Measurements from ENCODE around the gene GSK3A.
A peak's percentile ranks its signal among the peaks of the same experiment; 100 is the strongest.

GSK3A gene

GRCh38 chr19:42254850-42255765 is 12.7 kb upstream of the GSK3A start, which contains the start of gene ERF:
ERF (minus strand) TSS chr19:42255128; CDS start chr19:42254999, 129 bp downstream.
- no peak for TF ChIP-seq CTCF (IDR thresholded peaks at IDR 0.05; ENCODE audit: low read depth, low read length, missing control alignments)
- peak within 1 kb of the TSS; percentile 93 for H3K4me3 ChIP-seq (ENCODE audit: low read depth, low read length)
- no peaks in the 10 kb centered on the region for H3K27me3 ChIP-seq (replicated peaks)
- in situ Hi-C loops (cut with HindIII; ENCODE audit: low pct_ligation_motif_present, low sequenced_read_pairs) = no loop called here
- peak within 1 kb of the TSS; percentile 78 for H3K27ac ChIP-seq
- H3K36me3 ChIP-seq (replicated peaks) = peaks cover 3% of the 10 kb centered on the region
- DNase-seq = peak; percentile 88

DNA sequence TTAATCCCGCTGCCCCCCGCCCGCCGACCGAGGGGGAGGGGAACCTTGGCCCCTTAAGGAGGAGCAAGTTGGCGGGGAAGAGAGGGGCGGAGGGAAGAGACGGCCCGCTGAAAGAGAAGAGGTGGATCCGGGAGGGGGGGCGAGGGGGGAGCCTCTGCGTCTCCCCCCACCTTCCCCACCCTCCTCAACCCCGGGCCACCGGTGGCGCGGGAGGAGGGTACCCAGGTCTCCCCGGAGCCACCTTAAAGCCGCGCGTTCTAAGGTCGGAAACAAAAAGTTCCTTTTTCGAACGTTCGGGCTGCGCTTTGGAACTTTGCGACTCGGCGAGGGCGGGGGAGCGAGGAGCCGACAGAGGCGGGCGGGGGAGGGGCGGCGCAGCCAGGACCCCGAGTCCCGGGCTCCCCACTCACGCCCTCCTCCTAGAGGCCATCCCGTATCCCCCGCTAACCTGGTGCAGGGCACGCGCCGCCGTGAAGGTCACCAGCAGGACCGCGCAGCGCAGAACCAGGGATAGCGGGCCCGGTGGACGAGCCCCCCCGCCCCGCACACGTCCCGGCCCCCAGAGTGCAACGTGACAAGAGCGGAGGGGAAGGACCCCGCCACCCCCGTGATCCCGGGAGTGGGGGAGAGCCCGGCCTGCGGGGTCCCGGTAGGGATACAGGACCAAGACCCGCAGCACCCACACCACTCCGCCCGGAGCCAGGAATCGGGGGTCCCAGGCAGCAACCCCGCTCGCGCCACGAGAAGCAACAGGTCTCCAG is 11.9 kb upstream of the GSK3A start:
- H3K36me3 ChIP-seq (replicated peaks) = peaks cover 12% of the 10 kb centered on the region
- no peak for DNase-seq
- peak overlapping the region; percentile 78 for H3K27ac ChIP-seq
- no peaks in the 10 kb centered on the region for H3K27me3 ChIP-seq (replicated peaks)
- no peak for TF ChIP-seq CTCF (IDR thresholded peaks at IDR 0.05; ENCODE audit: low read depth, low read length, missing control alignments)
- H3K4me3 ChIP-seq (ENCODE audit: low read depth, low read length) = peak overlapping the region; percentile 93
- in situ Hi-C loops (cut with HindIII; ENCODE audit: low pct_ligation_motif_present, low sequenced_read_pairs) = no loop called here

GRCh38 chr19:42253245-42254088 is 11.1 kb upstream of the GSK3A start:
- H3K4me3 ChIP-seq (ENCODE audit: low read depth, low read length) = peak overlapping the region; percentile 93
- in situ Hi-C loops (cut with HindIII; ENCODE audit: low pct_ligation_motif_present, low sequenced_read_pairs) = no loop called here
- no peak for TF ChIP-seq CTCF (IDR thresholded peaks at IDR 0.05; ENCODE audit: low read depth, low read length, missing control alignments)
- peak overlapping the region; percentile 57 for H3K27ac ChIP-seq
- H3K36me3 ChIP-seq (replicated peaks) = peaks cover 20% of the 10 kb centered on the region
- H3K27me3 ChIP-seq (replicated peaks) = no peaks in the 10 kb centered on the region
- DNase-seq = no peak

DNA sequence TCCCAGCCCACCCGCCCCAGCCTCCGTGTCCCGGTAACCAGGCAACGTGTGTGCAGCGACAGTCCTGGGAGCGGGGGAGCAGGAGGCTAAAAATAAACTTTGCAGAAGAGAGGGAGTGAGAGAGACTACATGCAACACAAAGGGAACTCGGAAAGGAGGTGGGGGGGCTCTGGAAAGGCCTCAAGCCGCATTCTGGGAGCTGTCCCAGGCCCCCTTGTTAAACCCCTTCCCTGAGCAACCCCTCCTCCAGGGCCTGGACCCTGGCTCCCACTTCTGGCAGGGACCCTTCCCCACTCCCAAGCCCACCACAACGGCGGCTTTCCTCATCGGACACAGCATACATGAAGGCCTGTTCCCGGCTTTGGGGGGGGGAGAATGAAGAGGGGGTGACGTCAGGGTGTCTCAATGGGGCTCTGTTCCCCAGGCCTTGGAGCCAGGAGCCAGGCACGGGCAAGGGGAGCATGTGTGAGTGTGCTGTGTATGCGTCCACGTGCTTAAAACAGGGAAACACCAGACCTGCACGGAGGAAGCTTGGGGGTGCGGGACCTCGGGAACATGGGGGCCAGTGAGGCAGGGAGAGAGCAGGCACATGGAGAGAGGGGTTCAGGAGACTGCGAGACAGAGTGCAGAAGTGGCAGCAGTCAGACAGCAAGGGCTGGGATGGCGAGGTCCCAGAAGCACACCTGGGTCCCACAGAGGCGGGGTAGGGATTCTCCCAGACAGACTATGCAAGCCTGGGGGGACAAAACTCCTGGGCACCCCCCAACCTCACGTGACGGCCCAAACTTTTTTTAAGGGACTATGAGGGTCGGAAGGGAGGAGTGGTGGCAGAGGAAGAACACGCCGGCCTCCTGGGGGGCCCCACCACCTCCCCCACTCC is 10.2 kb upstream of the GSK3A start:
- Histone ChIP-seq H3K27me3 (replicated peaks) (no peaks in the 10 kb centered on the region), H3K4me3 (ENCODE audit: low read depth, low read length) (peak overlapping the region; percentile 93), H3K36me3 (replicated peaks) (peaks cover 22% of the 10 kb centered on the region), H3K27ac (peak overlapping the region; percentile 57)
- TF ChIP-seq CTCF (IDR thresholded peaks at IDR 0.05; ENCODE audit: low read depth, low read length, missing control alignments) = no peak
- no peak for DNase-seq
- in situ Hi-C loops (cut with HindIII; ENCODE audit: low pct_ligation_motif_present, low sequenced_read_pairs) = no loop called here

All from brain microvascular endothelial cell (primary cell).